ENCODE data around the gene CDKN2B-AS1. TPM values are rescaled to one million over a fixed set of nuclear protein-coding genes. Genes with fewer than 3 reads are reported as not detected.

CDKN2B-AS1 gene
- total RNA-seq, 1 experiment from 2014 or later = not detected

- no peak for DNase-seq (ENCODE audit: low spot score)
Measured at GRCh38 chr9:22005702-22006606, 11.4 kb downstream of the CDKN2B-AS1 start.

- no peak for DNase-seq (ENCODE audit: low spot score)
Measured at GRCh38 chr9:22008384-22008716, 13.8 kb downstream of the CDKN2B-AS1 start.

- no peak for DNase-seq (ENCODE audit: low spot score)
Measured at GRCh38 chr9:22008717-22009505, 14.3 kb downstream of the CDKN2B-AS1 start, which contains the start of gene CDKN2B. TSS of gene CDKN2B (minus strand) at chr9:22009305. CDS start at chr9:22008953, 352 bp downstream.

- no peak for DNase-seq (ENCODE audit: low spot score)
Measured at GRCh38 chr9:22009506-22009867, 14.9 kb downstream of the CDKN2B-AS1 start.

GRCh38 chr9:22010866-22011625 lies 16.5 kb downstream of the CDKN2B-AS1 start:
- DNase-seq (ENCODE audit: low spot score) = no peak

- DNase-seq (ENCODE audit: low spot score) = no peak
Measured at GRCh38 chr9:22022396-22022795, 27.8 kb downstream of the CDKN2B-AS1 start.

GRCh38 chr9:22026696-22027095 lies 32.1 kb downstream of the CDKN2B-AS1 start:
- DNase-seq (ENCODE audit: low spot score) = no peak

- DNase-seq (ENCODE audit: low spot score) = no peak
Measured at GRCh38 chr9:22028394-22028793, 33.8 kb downstream of the CDKN2B-AS1 start.

- no peak for DNase-seq (ENCODE audit: low spot score)
Measured at GRCh38 chr9:22029231-22029630, 34.6 kb downstream of the CDKN2B-AS1 start.

- no peak for DNase-seq (ENCODE audit: low spot score)
Measured at GRCh38 chr9:22030101-22030598, 35.6 kb downstream of the CDKN2B-AS1 start.

- DNase-seq (ENCODE audit: low spot score) = no peak
Measured at GRCh38 chr9:22031655-22032411, 37.2 kb downstream of the CDKN2B-AS1 start.

- DNase-seq (ENCODE audit: low spot score) = no peak
Measured at GRCh38 chr9:22033012-22033630, 38.5 kb downstream of the CDKN2B-AS1 start.

- DNase-seq (ENCODE audit: low spot score) = no peak
Measured at GRCh38 chr9:22035591-22036011, 41.0 kb downstream of the CDKN2B-AS1 start.

- DNase-seq (ENCODE audit: low spot score) = no peak
Measured at GRCh38 chr9:22036866-22037626, 42.5 kb downstream of the CDKN2B-AS1 start.

- no peak for DNase-seq (ENCODE audit: low spot score)
Measured at GRCh38 chr9:22037954-22038690, 43.5 kb downstream of the CDKN2B-AS1 start.

- DNase-seq (ENCODE audit: low spot score) = no peak
Measured at GRCh38 chr9:22039258-22039657, 44.7 kb downstream of the CDKN2B-AS1 start.

- DNase-seq (ENCODE audit: low spot score) = no peak
Measured at GRCh38 chr9:22040760-22041159, 46.2 kb downstream of the CDKN2B-AS1 start.

GRCh38 chr9:22041344-22041743 lies 46.8 kb downstream of the CDKN2B-AS1 start:
- no peak for DNase-seq (ENCODE audit: low spot score)

- DNase-seq (ENCODE audit: low spot score) = no peak
Measured at GRCh38 chr9:22041775-22042174, 47.2 kb downstream of the CDKN2B-AS1 start.

Measured in A172 (cell line).